ENCODE results near the gene DIPK1B. TPM values are rescaled to one million over a fixed set of nuclear protein-coding genes. Genes with fewer than 3 reads are reported as not detected.

Gene DIPK1B
- total RNA-seq, 1 donor from 2014 or later = 52.9 TPM

- Mint-ChIP-seq H3K36me3 (ENCODE audit: insufficient read depth) (no peaks in the 10 kb centered on the region), H3K9me3 (ENCODE audit: low read depth) (no peaks in the 10 kb centered on the region), H3K27me3 (peaks cover 18% of the 10 kb centered on the region), H3K27ac (no peak within 1 kb of the TSS), H3K4me1 (ENCODE audit: low read depth) (no peaks in the 10 kb centered on the region), H3K4me3 (ENCODE audit: low read depth) (no peak within 1 kb of the TSS)
- TF ChIP-seq CTCF (IDR thresholded peaks at IDR 0.05; ENCODE audit: unreplicated experiment) = peak; percentile 85
- DNase-seq (ENCODE audit: low spot score, unreplicated experiment) = peak; percentile 75
Measured at GRCh38 chr9:136742591-136743391, 30.4 kb downstream of the DIPK1B start, which contains the start of gene LCN10. Gene LCN10, minus strand, starts transcription at chr9:136742940. Its CDS starts 37 bp downstream, at chr9:136742903.

GRCh38 chr9:136743639-136744211 lies 31.4 kb downstream of the DIPK1B start:
- H3K27ac Mint-ChIP-seq = no peak overlapping the region
- H3K4me1 Mint-ChIP-seq (ENCODE audit: low read depth) = no peaks in the 10 kb centered on the region
- TF ChIP-seq CTCF (IDR thresholded peaks at IDR 0.05; ENCODE audit: unreplicated experiment) = no peak
- no peaks in the 10 kb centered on the region for H3K36me3 Mint-ChIP-seq (ENCODE audit: insufficient read depth)
- H3K9me3 Mint-ChIP-seq (ENCODE audit: low read depth) = no peaks in the 10 kb centered on the region
- peaks cover 12% of the 10 kb centered on the region for H3K27me3 Mint-ChIP-seq
- DNase-seq (ENCODE audit: low spot score, unreplicated experiment) = no peak
- no peak overlapping the region for H3K4me3 Mint-ChIP-seq (ENCODE audit: low read depth)

- H3K4me3 Mint-ChIP-seq (ENCODE audit: low read depth) = no peak overlapping the region
- H3K9me3 Mint-ChIP-seq (ENCODE audit: low read depth) = no peaks in the 10 kb centered on the region
- no peak overlapping the region for H3K27ac Mint-ChIP-seq
- no peaks in the 10 kb centered on the region for H3K4me1 Mint-ChIP-seq (ENCODE audit: low read depth)
- H3K36me3 Mint-ChIP-seq (ENCODE audit: insufficient read depth) = no peaks in the 10 kb centered on the region
- DNase-seq (ENCODE audit: low spot score, unreplicated experiment) = no peak
- TF ChIP-seq CTCF (IDR thresholded peaks at IDR 0.05; ENCODE audit: unreplicated experiment) = no peak
- peaks cover 3% of the 10 kb centered on the region for H3K27me3 Mint-ChIP-seq
Measured at GRCh38 chr9:136744773-136745172, 32.4 kb downstream of the DIPK1B start.

GRCh38 chr9:136745389-136746154 lies 33.2 kb downstream of the DIPK1B start:
- no peak for DNase-seq (ENCODE audit: low spot score, unreplicated experiment)
- no peaks in the 10 kb centered on the region for H3K4me1 Mint-ChIP-seq (ENCODE audit: low read depth)
- H3K27ac Mint-ChIP-seq = no peak overlapping the region
- no peak overlapping the region for H3K4me3 Mint-ChIP-seq (ENCODE audit: low read depth)
- no peaks in the 10 kb centered on the region for H3K27me3 Mint-ChIP-seq
- H3K9me3 Mint-ChIP-seq (ENCODE audit: low read depth) = no peaks in the 10 kb centered on the region
- no peaks in the 10 kb centered on the region for H3K36me3 Mint-ChIP-seq (ENCODE audit: insufficient read depth)
- no peak for TF ChIP-seq CTCF (IDR thresholded peaks at IDR 0.05; ENCODE audit: unreplicated experiment)

- no peaks in the 10 kb centered on the region for H3K27me3 Mint-ChIP-seq
- H3K9me3 Mint-ChIP-seq (ENCODE audit: low read depth) = no peaks in the 10 kb centered on the region
- no peaks in the 10 kb centered on the region for H3K36me3 Mint-ChIP-seq (ENCODE audit: insufficient read depth)
- H3K4me1 Mint-ChIP-seq (ENCODE audit: low read depth) = no peaks in the 10 kb centered on the region
- DNase-seq (ENCODE audit: low spot score, unreplicated experiment) = no peak
- no peak for TF ChIP-seq CTCF (IDR thresholded peaks at IDR 0.05; ENCODE audit: unreplicated experiment)
- no peak overlapping the region for H3K4me3 Mint-ChIP-seq (ENCODE audit: low read depth)
- H3K27ac Mint-ChIP-seq = no peak overlapping the region
Measured at GRCh38 chr9:136746155-136746490, 33.8 kb downstream of the DIPK1B start.

Measured in progenitor cell of endocrine pancreas (in vitro differentiated cells).